ENCODE data around the gene CSF1. TPM values are rescaled to one million over a fixed set of nuclear protein-coding genes. Genes with fewer than 3 reads are reported as not detected.

CSF1 gene
- total and polyA plus RNA-seq, 2 donors (not counting 3 experiments of a cell fraction or from before 2014, with no cell fraction given) = 24.5 to 28.9 TPM

GRCh38 chr1:109894823-109895719, 15.6 kb upstream of the CSF1 start:
- Histone ChIP-seq H3K4me1 (ENCODE audit: control insufficient read depth, extremely low read depth, insufficient read depth, low read length) (peaks cover 43% of the 10 kb centered on the region), H2AFZ (ENCODE audit: low read depth, low read length) (no peak overlapping the region), H4K20me1 (replicated peaks; ENCODE audit: control insufficient read depth, extremely low read depth, insufficient read depth, low read length) (no peaks in the 10 kb centered on the region), H3K79me2 (ENCODE audit: control insufficient read depth, insufficient read depth, low read length) (no peaks in the 10 kb centered on the region), H3K27me3 (ENCODE audit: control insufficient read depth in 2 of 2, insufficient read depth in 2 of 2, low read length in 2 of 2) (peaks cover 0 to 4% of the 10 kb centered on the region in 2 experiments), H3K9me3 (replicated peaks; ENCODE audit: control insufficient read depth, insufficient read depth, low read length) (no peaks in the 10 kb centered on the region), H3K9ac (replicated peaks; ENCODE audit: extremely low read depth, insufficient read depth, low read length) (peak overlapping the region; percentile 12), H3K4me3 (replicated peaks in 1 of 3; ENCODE audit: insufficient read depth in 1 of 3, low read depth in 1 of 3, low read length in 3 of 3) (no peak overlapping the region), H3K4me2 (ENCODE audit: insufficient read depth, low read length) (peak overlapping the region; percentile 46), H3K9me1 (replicated peaks; ENCODE audit: control insufficient read depth, extremely low read depth, insufficient read depth, low read length) (no peaks in the 10 kb centered on the region), H3K27ac (ENCODE audit: insufficient read depth, low read depth, low read length) (peak overlapping the region; percentile 71), H3K36me3 (ENCODE audit: control insufficient read depth in 2 of 2, extremely low read depth in 1 of 2, insufficient read depth in 2 of 2, low read length in 2 of 2) (no peaks in the 10 kb centered on the region)
- FAIRE-seq (no peak), DNase-seq (ENCODE audit: low read depth, low spot score) (no peak)
- ChIA-PET POLR2A (no interaction called here), CTCF (interaction anchor here (0.9 to 3.6 kb wide), 4 partner anchors 16 to 104 kb away, joined by 4 to 24 read pairs (median 12); partner anchors contain the start of genes AHCYL1 and CSF1)
- BruUV-seq (replicated peaks) = no TSS peak
- TF ChIP-seq, protein P1, sequence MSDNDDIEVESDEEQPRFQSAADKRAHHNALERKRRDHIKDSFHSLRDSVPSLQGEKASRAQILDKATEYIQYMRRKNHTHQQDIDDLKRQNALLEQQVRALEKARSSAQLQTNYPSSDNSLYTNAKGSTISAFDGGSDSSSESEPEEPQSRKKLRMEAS (IDR thresholded peaks at IDR 0.05; ENCODE audit: insufficient read depth, insufficient read length) = no peak
- no peak for TF ChIP-seq POLR2AphosphoS5 (IDR thresholded peaks at IDR 0.05; ENCODE audit: insufficient read depth, low read depth, low read length)
- dilution Hi-C loops (cut with MboI; ENCODE audit: extremely low pct_ligation_motif_present, low sequenced_read_pairs) (no loop called here), intact Hi-C loops (cut with micrococcal nuclease) (loop anchor here (10.0 kb wide), 1 partner anchor 350 kb away; the partner anchor contains the start of gene GNAI3)

- peak overlapping the region; percentile 36 for H3K9ac ChIP-seq (replicated peaks; ENCODE audit: extremely low read depth, insufficient read depth, low read length)
- no peak for TF ChIP-seq GATA2 (IDR thresholded peaks at IDR 0.05; ENCODE audit: insufficient read depth, insufficient read length, low read depth, low read length)
- TF ChIP-seq, protein P1 (IDR thresholded peaks at IDR 0.05; ENCODE audit: insufficient read depth, insufficient read length) = peak; percentile 16
- no peak for TF ChIP-seq CTCF (IDR thresholded peaks at IDR 0.05; ENCODE audit: extremely low read depth in 1 of 2, insufficient read depth in 1 of 2, low read depth in 1 of 2, low read length in 2 of 2)
- peak; percentile 83 for TF ChIP-seq FOS (IDR thresholded peaks at IDR 0.05; ENCODE audit: borderline replicate concordance, insufficient read depth, low read length)
- TF ChIP-seq JUN (IDR thresholded peaks at IDR 0.05; ENCODE audit: borderline replicate concordance, insufficient read depth, insufficient read length, low read depth) = peak; percentile 98
- peak; percentile 95 for TF ChIP-seq POLR2AphosphoS5 (IDR thresholded peaks at IDR 0.05; ENCODE audit: insufficient read depth, low read depth, low read length)
- no peak for TF ChIP-seq EZH2 (IDR thresholded peaks at IDR 0.05; ENCODE audit: borderline replicate concordance, low read depth, low read length, severe bottlenecking)
- TF ChIP-seq MYC (IDR thresholded peaks at IDR 0.05; ENCODE audit: low read depth, low read length) = no peak
- TF ChIP-seq POLR2A (IDR thresholded peaks at IDR 0.05; ENCODE audit: low read depth, low read length) = no peak
- H3K9me1 ChIP-seq (replicated peaks; ENCODE audit: control insufficient read depth, extremely low read depth, insufficient read depth, low read length) = no peaks in the 10 kb centered on the region
- H4K20me1 ChIP-seq (replicated peaks; ENCODE audit: control insufficient read depth, extremely low read depth, insufficient read depth, low read length) = no peaks in the 10 kb centered on the region
- DNase-seq (ENCODE audit: low read depth, low spot score) (peak; percentile 85), FAIRE-seq (peak; percentile 99)
- H3K27ac ChIP-seq (ENCODE audit: insufficient read depth, low read depth, low read length) = peak overlapping the region; percentile 71
- H3K4me1 ChIP-seq (ENCODE audit: control insufficient read depth, extremely low read depth, insufficient read depth, low read length) = peaks cover 43% of the 10 kb centered on the region
- H2AFZ ChIP-seq (ENCODE audit: low read depth, low read length) = no peak overlapping the region
- intact Hi-C loops (cut with micrococcal nuclease) (loop anchor here (1.0 to 10.0 kb wide), 3 partner anchors 44 to 351 kb away; partner anchors contain the start of gene GNAI3), dilution Hi-C loops (cut with MboI; ENCODE audit: extremely low pct_ligation_motif_present, low sequenced_read_pairs) (no loop called here)
- peak overlapping the region; percentile 46 for H3K4me2 ChIP-seq (ENCODE audit: insufficient read depth, low read length)
- ChIA-PET POLR2A (interaction anchor here (1.0 kb wide), 1 partner anchor 16 kb away, joined by 3 read pairs; no protein-coding TSS in a partner anchor), CTCF (interaction anchor here (0.9 to 3.6 kb wide), 5 partner anchors 15 to 105 kb away, joined by 3 to 24 read pairs (median 5); partner anchors contain the start of genes AHCYL1 and CSF1)
- H3K27me3 ChIP-seq (ENCODE audit: control insufficient read depth in 2 of 2, insufficient read depth in 2 of 2, low read length in 2 of 2) = no peaks in the 10 kb centered on the region
- H3K79me2 ChIP-seq (ENCODE audit: control insufficient read depth, insufficient read depth, low read length) = no peaks in the 10 kb centered on the region
- H3K9me3 ChIP-seq (replicated peaks; ENCODE audit: control insufficient read depth, insufficient read depth, low read length) = no peaks in the 10 kb centered on the region
- H3K36me3 ChIP-seq (ENCODE audit: control insufficient read depth in 2 of 2, extremely low read depth in 1 of 2, insufficient read depth in 2 of 2, low read length in 2 of 2) = no peaks in the 10 kb centered on the region
- no peak overlapping the region for H3K4me3 ChIP-seq (replicated peaks in 1 of 3; ENCODE audit: insufficient read depth in 1 of 3, low read depth in 1 of 3, low read length in 3 of 3)
- no TSS peak for BruUV-seq (replicated peaks)
Observed at GRCh38 chr1:109895720-109896504, 14.7 kb upstream of the CSF1 start.
